Ovary (tissue), 9 donors: ENCODE results near the gene ECHDC3. TPM values are rescaled to one million over a fixed set of nuclear protein-coding genes. Genes with fewer than 3 reads are reported as not detected.
"Not testable (repeated sequence)": the region's sequence is repeated elsewhere in the genome, so short reads cannot be mapped to it uniquely, and the experiment has no call there.

Experiments used
- DNase-seq, 5 donors: peaks; one replicate each; pipeline ENCODE4 v3.0.0-alpha.2; 2019 to 2020
- H3K27ac ChIP-seq, 2 donors: fragments of 200-600 bp; one replicate each; pipeline versions ENCODE4 v1.5.1 to v1.8.0; 2019 to 2022
- H3K27me3 ChIP-seq: fragments of 200-600 bp; one replicate; pipeline ENCODE4 v1.8.0; 2022
- H3K36me3 ChIP-seq: fragments of 200-600 bp; sonication (generic); one replicate; pipeline ENCODE4 v1.5.1; 2019
- H3K4me1 ChIP-seq: one replicate; pipeline ENCODE4 v1.8.1; 2013; ENCODE audit warnings: mild to moderate bottlenecking, moderate library complexity; ENCODE audit not compliant: insufficient read depth
- H3K4me3 ChIP-seq: fragments of 200-600 bp; sonication (generic); one replicate; pipeline ENCODE4 v1.5.1; 2017
- H3K9me3 ChIP-seq, 2 donors: fragments of 200-600 bp in 1 of 2; sonication (generic) in 1 of 2; one replicate each; pipeline versions ENCODE4 v1.5.1 to v1.8.1; 2013 to 2019; ENCODE audit warnings: mild to moderate bottlenecking in 1 of 2, moderate library complexity in 1 of 2
- CTCF ChIP-seq, 3 donors: fragments of 450-650 bp in 2 of 3; fragments of 200-600 bp in 1 of 3; IDR thresholded peaks; one replicate each; pipeline versions ENCODE4 v1.5.1 to v1.8.0; 2016 to 2022; ENCODE audit warnings: antibody characterized with exemption in 3 of 3, mild to moderate bottlenecking in 1 of 3
- EP300 ChIP-seq: sonication (generic); formaldehyde crosslinking; IDR thresholded peaks from one replicate; pipeline ENCODE4 v1.6.1; 2017; ENCODE audit warnings: antibody characterized with exemption
- POLR2A ChIP-seq: fragments of 450-650 bp; IDR thresholded peaks from one replicate; pipeline ENCODE4 v1.6.1; 2017; ENCODE audit warnings: antibody characterized with exemption, mild to moderate bottlenecking, moderate library complexity
- WGBS, 3 donors: extraction: QIAGEN DNeasy Blood & Tissue Kit in 1 of 3; methylation state at CpG; one replicate each; pipeline versions ENCODE4 v1.1.5 to v1.1.7; 2013 to 2017; 5-methylcytosine and 5-hydroxymethylcytosine counted together
- intact Hi-C, 4 donors: fragments of 100-400 bp; cut with DNase I; formaldehyde crosslinking; loops; one replicate each; pipeline versions ENCODE4 v1.11.0 to v1.15.1; 2022 to 2023
- polyA plus RNA-seq, 2 donors: library from polyadenylated mRNA; stranded (reverse); fragments of 200-250 nt in 1 of 2; fragments of 350-450 nt in 1 of 2; fragmentation: Illumina TruSeq in 1 of 2; extraction: RNeasy Lipid Tissue Mini Kit (QIAGEN cat#74804) in 1 of 2; gene quantifications; one replicate each; pipeline ENCODE4 v1.2.3, GENCODE V29; 2013 to 2014
- total RNA-seq, 7 donors: library from RNA; depleted of rRNA in 2 of 7; stranded (reverse); fragments of >200 nt in 2 of 7; fragmentation: NEBNext Ultra II Directional in 3 of 7; extraction: Animal tissue kit (Norgen Biotek cat#: 25700) in 3 of 7; gene quantifications; one replicate each; pipeline versions ENCODE4 v1.1.0 to v1.2.4, GENCODE V29; 2016 to 2023
- donor health status: DM: no; HTN: no; CAD: no; lungs with moderate emphysema.
- donor health status: DM: no; HTN: no; CAD: no.
- donor health status: Bipolar disorder and iron deficiency.
- donor health status: DM: yes; HTN: yes; CAD: no.
- donor health status: DM: no; HTN: no; CAD: no.
- donor health status: DM: yes; HTN: yes; CAD: no.

Gene ECHDC3
- total and polyA plus RNA-seq, 9 donors = 13.1 to 33.2 (median 17.8) TPM

GRCh38 chr10:11704092-11704491 lies 38.1 kb upstream of the ECHDC3 start:
- Histone ChIP-seq H3K4me1 (peaks cover 3% of the 10 kb centered on the region), H3K27ac (no peak overlapping the region), H3K27me3 (no peaks in the 10 kb centered on the region), H3K9me3 (no peaks in the 10 kb centered on the region), H3K36me3 (no peaks in the 10 kb centered on the region), H3K4me3 (no peak overlapping the region)
- intact Hi-C loops = no loop called here
- TF ChIP-seq POLR2A = no peak
- 71 to 77% (median 74%) methylated on average over 8 of the region's 8 CpGs for WGBS, 3 donors
- no peak for DNase-seq

GRCh38 chr10:11705722-11706121 lies 36.5 kb upstream of the ECHDC3 start:
- no peak for DNase-seq
- intact Hi-C loops = no loop called here
- Histone ChIP-seq H3K4me1 (no peaks in the 10 kb centered on the region), H3K27ac (no peak overlapping the region), H3K9me3 (no peaks in the 10 kb centered on the region), H3K27me3 (no peaks in the 10 kb centered on the region), H3K36me3 (no peaks in the 10 kb centered on the region), H3K4me3 (no peak overlapping the region)
- no peak for TF ChIP-seq POLR2A
- TF ChIP-seq CTCF (IDR thresholded peaks at IDR 0.05) = no peak
- TF ChIP-seq EP300 = no peak
- 89 to 92% (median 91%) methylated on average over 4 of the region's 4 CpGs for WGBS, 3 donors

- no peaks in the 10 kb centered on the region for H3K4me1 ChIP-seq
- no peak overlapping the region for H3K27ac ChIP-seq
- no peaks in the 10 kb centered on the region for H3K9me3 ChIP-seq
- no peaks in the 10 kb centered on the region for H3K36me3 ChIP-seq
- DNase-seq = no peak
- WGBS, 3 donors = 57 to 64% (median 62%) methylated on average over 10 of the region's 10 CpGs
- intact Hi-C loops = no loop called here
- TF ChIP-seq EP300 (no peak), POLR2A (no peak), CTCF (IDR thresholded peaks at IDR 0.05) (no peak)
- H3K4me3 ChIP-seq = no peak overlapping the region
- no peaks in the 10 kb centered on the region for H3K27me3 ChIP-seq
These were observed 35.2 kb upstream of the ECHDC3 start for GRCh38 chr10:11706895-11707567.

- H3K4me3 ChIP-seq = no peak overlapping the region
- H3K36me3 ChIP-seq = no peaks in the 10 kb centered on the region
- no peaks in the 10 kb centered on the region for H3K27me3 ChIP-seq
- no peaks in the 10 kb centered on the region for H3K9me3 ChIP-seq
- WGBS, 3 donors = 53 to 65% (median 64%) methylated on average over 16 of the region's 16 CpGs
- no peaks in the 10 kb centered on the region for H3K4me1 ChIP-seq
- DNase-seq = no peak
- no peak overlapping the region for H3K27ac ChIP-seq
- TF ChIP-seq POLR2A (no peak), EP300 (no peak), CTCF (IDR thresholded peaks at IDR 0.05) (no peak)
- intact Hi-C loops = no loop called here
These were observed 34.4 kb upstream of the ECHDC3 start for GRCh38 chr10:11707624-11708350.

GRCh38 chr10:11708801-11709200 lies 33.4 kb upstream of the ECHDC3 start:
- H3K4me3 ChIP-seq, H3K27ac ChIP-seq, H3K27me3 ChIP-seq, H3K36me3 ChIP-seq, H3K4me1 ChIP-seq, H3K9me3 ChIP-seq, DNase-seq, intact Hi-C loops: not testable (repeated sequence)
- WGBS, 3 donors = 89 to 98% (median 95%) methylated on average over 6 of the region's 6 CpGs
